Measurements from ENCODE around the gene OR5AP2.
"Not testable (repeated sequence)": the region's sequence is repeated elsewhere in the genome, so short reads cannot be mapped to it uniquely, and the experiment has no call there.

OR5AP2 gene

GRCh38 chr11:56636861-56637260, 5.4 kb downstream of the OR5AP2 start:
- no peak overlapping the region for H3K4me3 ChIP-seq (ENCODE audit: control insufficient read depth, low read depth, low read length)
- TF ChIP-seq, protein P1, sequence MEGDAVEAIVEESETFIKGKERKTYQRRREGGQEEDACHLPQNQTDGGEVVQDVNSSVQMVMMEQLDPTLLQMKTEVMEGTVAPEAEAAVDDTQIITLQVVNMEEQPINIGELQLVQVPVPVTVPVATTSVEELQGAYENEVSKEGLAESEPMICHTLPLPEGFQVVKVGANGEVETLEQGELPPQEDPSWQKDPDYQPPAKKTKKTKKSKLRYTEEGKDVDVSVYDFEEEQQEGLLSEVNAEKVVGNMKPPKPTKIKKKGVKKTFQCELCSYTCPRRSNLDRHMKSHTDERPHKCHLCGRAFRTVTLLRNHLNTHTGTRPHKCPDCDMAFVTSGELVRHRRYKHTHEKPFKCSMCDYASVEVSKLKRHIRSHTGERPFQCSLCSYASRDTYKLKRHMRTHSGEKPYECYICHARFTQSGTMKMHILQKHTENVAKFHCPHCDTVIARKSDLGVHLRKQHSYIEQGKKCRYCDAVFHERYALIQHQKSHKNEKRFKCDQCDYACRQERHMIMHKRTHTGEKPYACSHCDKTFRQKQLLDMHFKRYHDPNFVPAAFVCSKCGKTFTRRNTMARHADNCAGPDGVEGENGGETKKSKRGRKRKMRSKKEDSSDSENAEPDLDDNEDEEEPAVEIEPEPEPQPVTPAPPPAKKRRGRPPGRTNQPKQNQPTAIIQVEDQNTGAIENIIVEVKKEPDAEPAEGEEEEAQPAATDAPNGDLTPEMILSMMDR (IDR thresholded peaks at IDR 0.05; ENCODE audit: control insufficient read depth, insufficient read depth, low read depth, low read length, missing control alignments), result no peak
- no peak for DNase-seq (ENCODE audit: low read depth)

DNA sequence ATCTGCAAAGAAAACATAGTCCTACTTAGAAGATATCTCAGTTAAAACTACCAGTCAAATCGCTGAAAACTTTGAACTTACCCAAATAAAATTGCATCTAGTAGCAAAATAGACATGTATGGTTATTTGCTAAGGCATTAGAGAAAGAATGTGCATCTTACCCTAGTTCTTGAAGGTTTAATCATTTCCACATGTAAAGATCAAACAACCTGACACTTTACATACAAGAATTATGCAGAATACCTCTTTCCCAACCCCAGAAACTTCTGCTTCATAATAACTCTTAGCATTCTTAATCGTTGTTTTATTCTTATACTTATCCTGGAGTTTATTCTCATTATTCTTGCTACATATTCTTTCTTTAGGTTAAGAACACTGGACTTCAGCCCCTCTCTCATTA, 9.9 kb downstream of the OR5AP2 start:
- DNase-seq (ENCODE audit: low read depth), result no peak
- TF ChIP-seq, protein P1 (IDR thresholded peaks at IDR 0.05; ENCODE audit: control insufficient read depth, insufficient read depth, low read depth, low read length, missing control alignments), result no peak
- H3K4me3 ChIP-seq (ENCODE audit: control insufficient read depth, low read depth, low read length), result no peak overlapping the region

- TF ChIP-seq, protein P1 (IDR thresholded peaks at IDR 0.05; ENCODE audit: control insufficient read depth, insufficient read depth, low read depth, low read length, missing control alignments), result no peak
- DNase-seq (ENCODE audit: low read depth), result no peak
- H3K4me3 ChIP-seq (ENCODE audit: control insufficient read depth, low read depth, low read length), result no peak overlapping the region
These were observed 16.3 kb downstream of the OR5AP2 start for GRCh38 chr11:56625946-56626345.

- H3K4me3 ChIP-seq (ENCODE audit: control insufficient read depth, low read depth, low read length), result no peak overlapping the region
- DNase-seq (ENCODE audit: low read depth), result peak; percentile 10
- TF ChIP-seq, protein P1 (IDR thresholded peaks at IDR 0.05; ENCODE audit: control insufficient read depth, insufficient read depth, low read depth, low read length, missing control alignments), result peak; percentile 33
These were observed 17.6 kb downstream of the OR5AP2 start for GRCh38 chr11:56624661-56625110.

DNA sequence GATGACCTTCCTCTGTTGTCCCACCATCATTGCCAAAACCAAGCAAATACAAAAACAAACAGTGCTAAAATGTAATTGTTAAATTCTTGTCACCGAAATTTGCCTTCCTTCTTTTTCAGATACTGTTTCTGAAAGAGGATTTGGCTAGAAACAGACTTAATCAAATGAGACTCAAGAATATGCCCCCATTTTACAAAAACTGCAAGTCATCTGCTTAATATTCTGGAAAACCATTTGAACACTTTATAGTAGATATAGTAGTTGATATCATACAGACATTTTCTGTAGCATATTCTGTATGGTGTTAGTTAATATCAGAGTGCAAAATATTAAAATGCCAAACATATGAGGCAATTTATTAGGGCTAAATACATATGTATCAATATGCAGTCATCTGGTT, 31.1 kb downstream of the OR5AP2 start:
- H3K4me3 ChIP-seq (ENCODE audit: control insufficient read depth, low read depth, low read length), result no peak overlapping the region
- TF ChIP-seq, protein P1 (IDR thresholded peaks at IDR 0.05; ENCODE audit: control insufficient read depth, insufficient read depth, low read depth, low read length, missing control alignments), result no peak
- no peak for DNase-seq (ENCODE audit: low read depth)

- H3K4me3 ChIP-seq (ENCODE audit: control insufficient read depth, low read depth, low read length); DNase-seq (ENCODE audit: low read depth): not testable (repeated sequence)
These were observed 50.0 kb downstream of the OR5AP2 start for GRCh38 chr11:56592088-56592717.
